Posterior cingulate gyrus (tissue), 11 donors: ENCODE results near the gene ALPK3.
"Not testable (repeated sequence)": the region's sequence is repeated elsewhere in the genome, so short reads cannot be mapped to it uniquely, and the experiment has no call there.

Experiments used
- DNase-seq, 10 donors: peaks; one replicate each; pipeline versions ENCODE4 v3.0.0 to v3.0.0-alpha.2; 2020 to 2021; ENCODE audit warnings: mixed read lengths in 3 of 10
- intact Hi-C: fragments of 100-400 bp; cut with DNase I; formaldehyde crosslinking; loops from one replicate; pipeline ENCODE4 v1.15.1; 2023

The ALPK3 gene

DNA sequence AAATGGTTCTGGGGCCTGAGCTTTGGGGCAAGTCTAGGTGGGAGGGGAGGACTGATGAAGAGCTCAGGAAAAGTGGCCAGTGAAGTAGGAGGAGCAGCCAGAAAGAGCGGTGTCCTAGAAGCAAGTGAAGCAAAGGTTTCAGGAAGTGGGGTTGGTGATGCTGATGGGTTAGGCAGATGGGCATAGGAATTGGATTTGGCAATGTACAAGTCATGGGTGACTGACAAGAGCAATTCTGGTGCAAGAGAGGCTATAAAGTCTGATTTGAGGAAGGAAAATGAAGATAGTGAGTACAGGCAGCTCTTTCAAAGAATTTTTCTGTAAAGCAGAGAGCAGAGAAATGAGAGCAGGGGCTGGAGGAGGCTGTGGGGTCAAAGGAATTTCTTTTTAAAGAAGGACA, 19.7 kb downstream of the ALPK3 start:
- intact Hi-C loops: no loop called here
- no peak for DNase-seq

- DNase-seq: no peak
- intact Hi-C loops: no loop called here
Measured at GRCh38 chr15:84839714-84840113, 22.6 kb downstream of the ALPK3 start.

DNA sequence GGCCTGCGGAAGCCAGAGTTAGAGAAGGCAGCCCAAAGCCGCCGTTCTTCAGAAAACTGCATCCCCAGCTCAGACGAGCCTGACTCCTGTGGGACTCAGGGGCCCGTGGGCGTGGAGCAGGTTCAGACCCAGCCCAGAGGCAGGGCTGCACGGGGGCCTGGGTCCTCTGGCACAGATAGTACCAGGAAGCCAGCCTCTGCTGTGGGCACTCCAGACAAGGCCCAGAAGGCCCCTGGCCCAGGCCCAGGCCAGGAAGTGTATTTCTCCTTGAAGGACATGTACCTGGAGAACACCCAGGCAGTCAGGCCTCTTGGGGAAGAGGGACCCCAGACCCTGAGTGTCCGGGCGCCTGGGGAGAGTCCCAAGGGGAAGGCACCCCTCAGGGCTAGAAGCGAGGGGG, 23.1 kb downstream of the ALPK3 start:
- intact Hi-C loops: no loop called here
- DNase-seq: peak in 1 of 10 donors; percentile 86

DNA sequence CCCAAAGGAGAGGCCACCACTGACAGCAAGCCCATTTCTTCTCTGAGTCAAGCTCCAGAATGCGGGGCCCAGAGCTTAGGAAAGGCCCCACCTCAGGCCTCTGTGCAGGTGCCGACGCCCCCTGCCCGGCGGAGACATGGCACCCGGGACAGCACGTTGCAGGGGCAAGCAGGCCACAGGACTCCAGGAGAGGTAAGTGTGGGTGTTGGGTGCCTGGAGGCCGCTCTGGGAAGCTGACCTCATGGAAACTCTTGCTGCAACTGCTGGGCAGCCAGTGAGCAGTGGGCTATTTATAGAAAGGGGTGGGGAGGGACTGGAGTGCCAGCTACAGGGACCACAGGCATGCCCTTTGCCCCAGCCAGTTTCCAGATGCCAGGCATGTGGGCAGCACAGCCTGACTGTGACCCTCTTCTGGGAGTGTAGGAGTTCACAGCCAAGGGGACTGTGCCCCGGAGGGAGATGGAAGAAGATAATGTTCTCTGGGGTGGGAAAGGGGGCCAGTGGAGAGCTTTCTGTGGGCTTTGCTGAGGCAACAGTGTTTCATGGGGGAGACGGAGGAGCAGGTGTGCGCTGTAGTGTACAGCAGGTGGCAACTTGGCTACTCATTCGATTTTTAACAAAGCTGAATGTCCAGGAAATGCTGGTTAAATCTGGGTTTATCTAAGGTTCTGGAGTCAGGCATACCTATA, 23.7 kb downstream of the ALPK3 start:
- intact Hi-C loops: no loop called here

DNA sequence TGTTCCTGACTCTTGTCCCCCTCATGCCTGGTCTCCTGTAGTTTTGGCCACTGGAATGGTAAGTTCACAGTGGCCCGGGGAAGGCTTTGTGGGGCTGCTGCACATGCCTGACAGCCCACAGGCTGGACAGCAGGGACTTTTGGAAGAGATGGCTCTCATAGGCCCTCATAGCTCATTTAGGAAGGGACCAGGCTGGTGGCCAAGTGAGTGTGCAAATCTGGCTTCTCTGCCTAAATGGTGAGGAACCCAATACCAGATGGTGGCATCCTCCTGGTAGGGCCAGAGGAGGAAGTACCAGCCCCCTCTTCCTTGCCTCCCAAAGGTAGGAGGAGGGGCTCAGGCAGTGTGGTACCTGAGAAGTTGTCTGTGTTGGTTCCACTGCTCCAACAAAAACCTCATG, 25.6 kb downstream of the ALPK3 start:
- intact Hi-C loops: no loop called here
- no peak for DNase-seq

More for the DNA sequence above, 23.7 kb downstream of the ALPK3 start:
- DNase-seq: no peak

DNA sequence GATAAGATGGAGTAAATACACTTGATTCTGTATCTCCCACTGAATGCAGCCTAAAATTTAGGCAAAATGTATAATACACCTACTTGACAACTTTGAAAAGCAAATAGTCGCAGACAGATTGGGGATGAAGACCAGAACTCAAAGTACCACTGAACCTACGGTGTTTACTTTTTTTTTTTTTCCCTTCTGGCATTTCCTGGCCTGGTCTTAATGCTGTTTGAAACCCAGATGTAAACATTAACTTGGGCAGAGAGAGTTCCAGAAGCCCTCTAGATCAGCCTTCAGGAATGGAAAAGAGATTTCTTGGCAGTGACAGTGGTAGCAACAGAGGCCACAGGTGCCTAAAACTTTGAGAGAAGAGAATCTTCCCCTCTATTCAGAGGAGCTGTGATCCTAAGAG, 27.8 kb downstream of the ALPK3 start:
- intact Hi-C loops: no loop called here
- no peak for DNase-seq

GRCh38 chr15:84845631-84846030, 28.5 kb downstream of the ALPK3 start:
- intact Hi-C loops: not testable (repeated sequence)
- peak in 1 of 10 donors; percentile 12 for DNase-seq

GRCh38 chr15:84846269-84846668, 29.1 kb downstream of the ALPK3 start:
- intact Hi-C loops: no loop called here

DNA sequence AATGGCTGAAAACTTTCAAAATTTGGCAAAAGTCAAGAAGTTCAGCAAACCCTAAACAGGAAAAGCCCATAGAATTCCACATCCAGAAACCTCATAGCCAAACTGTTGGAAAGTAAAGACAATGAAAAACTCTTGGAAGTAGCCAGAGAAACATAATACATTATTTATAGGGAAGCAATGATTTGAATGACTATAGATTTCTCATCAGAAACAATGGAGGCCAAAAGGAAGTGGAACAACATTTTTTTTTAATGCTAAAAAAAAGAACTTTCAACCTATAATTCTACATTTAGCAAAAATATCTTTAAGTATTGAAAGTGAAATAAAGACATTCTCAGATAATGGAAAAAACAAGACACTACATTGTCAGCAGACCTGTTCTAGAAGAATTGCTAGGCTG, 30.2 kb downstream of the ALPK3 start:
- no peak for DNase-seq
- intact Hi-C loops: no loop called here

More at GRCh38 chr15:84846269-84846668, 29.1 kb downstream of the ALPK3 start:
- no peak for DNase-seq

- intact Hi-C loops: no loop called here
- DNase-seq: no peak
Measured at GRCh38 chr15:84852212-84852611, 35.1 kb downstream of the ALPK3 start.

GRCh38 chr15:84855136-84855535, 38.0 kb downstream of the ALPK3 start:
- no peak for DNase-seq
- intact Hi-C loops: no loop called here

- intact Hi-C loops: no loop called here
- no peak for DNase-seq
Measured at GRCh38 chr15:84855765-84856164, 38.6 kb downstream of the ALPK3 start.

DNA sequence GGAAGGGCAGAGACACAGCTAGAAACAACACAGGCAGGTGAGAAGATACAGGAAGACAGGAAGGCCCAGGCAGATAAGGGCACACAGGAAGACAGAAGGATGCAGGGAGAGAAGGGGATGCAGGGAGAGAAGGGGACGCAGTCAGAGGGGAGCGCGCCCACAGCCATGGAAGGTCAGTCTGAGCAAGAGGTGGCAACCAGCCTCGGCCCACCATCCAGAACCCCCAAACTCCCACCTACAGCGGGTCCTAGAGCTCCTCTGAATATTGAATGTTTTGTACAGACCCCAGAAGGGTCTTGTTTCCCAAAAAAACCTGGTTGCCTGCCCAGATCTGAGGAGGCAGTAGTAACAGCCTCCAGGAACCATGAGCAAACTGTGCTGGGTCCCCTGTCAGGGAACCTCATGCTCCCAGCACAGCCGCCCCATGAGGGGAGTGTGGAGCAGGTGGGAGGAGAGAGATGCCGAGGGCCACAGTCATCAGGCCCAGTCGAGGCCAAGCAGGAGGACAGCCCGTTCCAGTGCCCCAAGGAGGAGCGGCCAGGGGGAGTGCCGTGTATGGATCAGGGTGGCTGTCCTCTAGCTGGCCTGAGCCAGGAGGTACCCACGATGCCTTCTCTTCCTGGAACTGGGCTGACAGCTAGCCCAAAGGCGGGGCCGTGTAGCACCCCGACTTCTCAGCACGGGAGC, 39.7 kb downstream of the ALPK3 start:
- DNase-seq: peak in 1 of 10 donors; percentile 82
- intact Hi-C loops: no loop called here

GRCh38 chr15:84857418-84858004, 40.4 kb downstream of the ALPK3 start:
- intact Hi-C loops: no loop called here
- peak in 1 of 10 donors; percentile 79 for DNase-seq

- peak in 1 of 10 donors; percentile 76 for DNase-seq
- intact Hi-C loops: no loop called here
Measured at GRCh38 chr15:84858231-84858630, 41.1 kb downstream of the ALPK3 start.

- DNase-seq: no peak
- intact Hi-C loops: no loop called here
Measured at GRCh38 chr15:84859144-84859543, 42.0 kb downstream of the ALPK3 start.

- intact Hi-C loops: no loop called here
- peak in 1 of 10 donors; percentile 77 for DNase-seq
Measured at GRCh38 chr15:84859651-84860050, 42.5 kb downstream of the ALPK3 start.

DNA sequence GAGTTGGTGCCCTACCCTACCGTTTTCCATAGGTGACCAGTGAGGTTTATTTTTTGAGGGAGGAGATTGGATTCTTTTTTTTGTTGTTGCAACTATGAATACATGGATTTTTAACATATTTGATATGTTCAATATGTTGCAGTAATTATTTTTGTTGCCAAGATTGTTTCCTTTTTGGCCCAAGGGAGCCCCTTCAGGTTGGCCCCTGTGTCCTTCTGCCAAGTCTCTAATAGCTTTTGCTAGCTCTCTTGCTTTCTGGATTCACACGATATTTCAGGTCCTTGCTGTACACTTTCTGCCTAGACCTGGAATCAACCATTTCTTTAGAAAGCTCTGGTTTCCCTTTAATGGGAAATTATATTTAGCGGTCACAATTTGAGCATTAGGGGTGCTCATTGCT, 44.6 kb downstream of the ALPK3 start:
- intact Hi-C loops: no loop called here

DNA sequence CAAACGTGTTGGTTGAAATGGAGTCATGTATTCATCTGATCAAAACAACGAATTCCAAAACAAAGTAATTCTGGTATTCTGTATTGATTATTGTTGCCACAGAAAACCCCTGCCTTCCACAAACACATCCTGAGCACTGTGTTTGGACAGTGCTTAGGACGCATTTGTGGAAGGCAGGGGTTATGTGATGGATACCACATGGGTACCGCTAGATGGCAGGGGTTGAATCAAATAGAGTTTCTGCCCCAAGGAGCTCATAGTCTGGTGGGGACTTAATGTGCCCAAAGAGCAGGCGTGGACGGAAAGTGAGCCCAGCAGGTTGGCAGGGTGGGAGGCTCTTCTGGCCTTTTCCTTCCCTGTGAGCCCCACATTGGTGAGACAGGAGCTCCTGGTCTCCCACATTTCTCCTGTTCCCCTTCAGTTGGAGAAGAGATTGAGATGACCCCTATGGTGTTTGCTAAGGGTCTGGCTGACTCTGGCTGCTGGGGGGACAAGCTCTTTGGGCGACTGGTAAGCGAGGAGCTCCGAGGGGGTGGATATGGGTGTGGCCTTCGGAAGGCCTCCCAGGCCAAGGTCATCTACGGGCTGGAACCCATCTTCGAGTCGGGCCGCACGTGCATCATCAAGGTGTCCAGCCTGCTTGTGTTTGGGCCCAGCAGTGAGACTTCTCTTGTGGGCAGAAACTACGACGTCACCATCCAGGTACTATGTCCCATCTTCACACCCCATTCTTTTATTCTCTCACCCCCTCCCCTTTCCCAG, 45.2 kb downstream of the ALPK3 start:
- DNase-seq: peak in 1 of 10 donors; percentile 66

More for the DNA sequence above, 44.6 kb downstream of the ALPK3 start:
- no peak for DNase-seq

DNA sequence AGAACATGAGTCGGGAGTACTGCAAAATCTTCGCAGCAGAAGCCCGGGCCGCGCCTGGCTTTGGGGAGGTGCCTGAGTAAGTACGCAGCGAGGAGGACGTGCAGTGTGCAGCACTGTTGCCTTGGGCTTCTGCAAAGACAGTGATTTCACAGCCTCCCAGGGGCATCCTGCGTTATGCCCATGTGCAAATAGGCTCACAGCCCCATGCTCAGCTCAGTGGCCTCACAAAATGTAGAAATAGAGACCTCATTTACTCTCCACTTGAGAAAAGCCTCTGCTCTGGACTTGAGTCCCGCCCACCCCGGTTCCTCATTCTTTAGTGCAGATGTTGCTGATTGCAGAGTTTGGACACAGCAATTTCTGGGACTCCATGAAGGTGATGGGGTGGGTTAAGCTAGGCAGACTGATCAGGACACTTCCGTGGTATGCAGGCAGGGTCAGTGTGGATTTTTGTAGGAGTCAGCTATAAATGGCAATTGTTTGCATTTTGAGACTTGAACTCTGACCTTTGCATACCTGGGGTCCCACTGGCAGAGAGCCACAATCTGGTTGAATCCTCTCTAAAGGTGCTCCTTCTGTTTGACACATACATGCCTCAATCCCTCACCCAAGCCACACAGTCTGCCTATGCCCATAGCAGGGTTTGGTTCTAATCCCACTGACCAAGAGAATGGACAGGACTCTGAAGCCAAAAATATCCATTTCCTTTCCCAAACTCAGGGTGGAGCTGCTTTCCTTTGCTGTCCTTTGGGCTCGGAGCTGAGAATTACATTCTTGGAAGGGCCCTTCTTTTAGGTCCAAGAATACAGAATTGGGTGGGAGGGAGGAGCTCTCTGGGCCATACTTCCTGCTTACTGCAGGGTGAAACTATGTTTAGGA, 46.6 kb downstream of the ALPK3 start:
- intact Hi-C loops: no loop called here
- peak in 1 of 10 donors; percentile 71 for DNase-seq

More for the DNA sequence above, 45.2 kb downstream of the ALPK3 start:
- intact Hi-C loops: no loop called here
